CD4-positive, alpha-beta T cell treated with Interleukin-6 at 100 ng/mL for 8 hours (primary cell): Measurements from ENCODE around the gene CDK6.

Experiments used
- DNase-seq: peaks from one replicate; pipeline ENCODE4 v3.0.0-alpha.2; 2020; ENCODE audit warnings: mixed read lengths, low spot score

Gene CDK6

DNA sequence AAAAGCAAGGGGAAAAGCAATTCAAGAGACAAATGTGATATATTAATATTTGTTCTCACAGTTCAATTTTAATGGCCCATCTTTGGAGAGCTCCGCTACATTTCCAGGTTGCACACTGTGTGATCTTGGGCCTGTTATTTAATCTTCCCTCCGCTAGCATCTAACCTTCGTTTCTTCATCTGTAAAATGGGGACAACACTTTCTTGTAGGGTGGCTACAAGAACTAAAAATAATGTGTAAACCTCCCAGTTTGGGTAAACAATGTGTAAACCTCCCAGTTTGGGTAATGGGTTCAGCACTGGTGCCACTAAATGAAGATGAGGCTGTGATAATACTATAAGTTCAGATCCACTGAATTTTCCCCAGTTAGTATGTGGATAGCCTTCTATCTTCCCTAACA lies 99.5 kb downstream of the CDK6 start:
- no peak for DNase-seq

DNA sequence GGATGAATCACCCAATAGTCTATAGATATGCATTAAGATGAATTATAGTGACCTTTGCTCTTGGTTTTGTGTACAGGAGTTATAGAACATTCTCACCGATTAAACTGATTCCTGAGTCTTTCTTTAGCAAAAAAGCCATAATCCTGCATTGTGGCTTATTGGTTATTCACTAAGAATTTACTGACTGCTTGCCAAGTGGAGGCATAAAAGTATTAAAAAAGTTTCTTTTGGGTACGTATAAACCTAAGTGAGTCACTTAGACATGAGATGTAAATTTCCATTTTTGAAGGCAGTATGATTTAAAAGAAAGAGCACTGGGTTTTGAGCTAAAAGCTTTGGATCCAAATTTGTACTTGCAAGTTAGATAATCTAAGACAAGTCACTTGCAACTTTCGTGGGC lies 100.7 kb downstream of the CDK6 start:
- no peak for DNase-seq

DNA sequence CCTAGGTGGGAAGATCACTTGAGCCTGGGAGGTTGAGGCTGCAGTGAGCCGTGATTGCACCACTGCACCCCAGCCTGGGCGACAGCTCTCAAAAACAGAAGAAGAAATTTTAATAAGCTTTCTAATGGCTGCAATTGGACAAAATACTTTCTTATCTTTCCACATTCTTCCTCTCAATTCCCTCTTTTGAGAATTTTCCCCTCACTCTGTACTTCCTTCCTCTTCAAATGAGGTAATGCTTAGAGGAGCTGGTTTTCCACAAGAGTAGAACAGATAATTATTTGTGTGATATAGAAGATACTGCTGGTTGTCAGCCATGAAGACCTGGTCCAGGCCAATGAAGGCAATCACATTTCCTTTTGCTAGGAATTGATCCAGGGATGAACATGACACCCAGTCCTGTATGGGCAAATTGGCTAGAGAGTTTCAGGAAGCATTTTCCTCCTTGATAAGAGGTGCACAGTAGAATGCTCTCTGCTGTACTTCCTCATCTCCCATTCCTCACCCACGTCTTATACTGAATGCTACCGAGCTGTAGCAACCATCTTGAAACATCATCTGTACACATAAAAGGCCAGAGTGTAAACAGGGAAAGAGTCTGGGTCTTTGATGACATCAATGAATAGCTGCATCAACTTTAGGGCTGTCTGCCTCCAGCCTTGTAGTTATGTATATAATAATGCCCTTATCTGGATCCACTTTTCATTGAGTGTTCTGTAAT lies 103.9 kb downstream of the CDK6 start:
- DNase-seq: no peak

DNA sequence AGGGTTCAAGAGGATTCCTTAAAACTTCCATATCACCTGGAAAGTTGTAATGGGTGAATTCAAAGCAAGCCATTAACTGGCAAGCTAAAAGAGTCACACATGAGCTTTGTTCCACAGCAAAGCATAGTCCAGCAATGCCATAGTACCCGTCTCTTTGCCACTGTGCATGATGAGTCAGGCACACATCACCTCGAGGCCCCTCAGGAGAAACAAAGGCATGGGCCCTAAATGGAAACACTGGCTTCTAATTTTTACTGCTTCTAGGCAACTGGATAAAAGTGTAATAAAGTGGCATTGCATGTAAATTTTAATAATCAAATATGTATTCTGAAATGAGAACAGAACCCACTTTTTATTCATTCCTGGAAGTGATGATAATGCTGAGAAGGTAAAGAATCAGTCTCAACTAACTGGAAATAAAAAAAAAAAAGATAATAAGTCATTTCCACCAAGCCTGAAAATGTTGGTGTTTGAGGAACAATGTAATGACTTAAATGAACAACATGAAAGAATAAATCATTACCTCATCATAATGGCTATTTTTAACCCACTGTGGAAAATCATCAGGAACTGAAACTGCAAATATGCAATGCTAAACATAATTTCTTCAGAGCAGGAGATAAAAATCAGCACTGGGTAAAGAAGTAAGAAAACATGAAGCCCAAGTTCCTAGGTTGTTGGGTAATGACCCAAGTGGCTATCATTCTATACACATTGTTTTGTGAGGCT lies 104.9 kb downstream of the CDK6 start:
- no peak for DNase-seq

DNA sequence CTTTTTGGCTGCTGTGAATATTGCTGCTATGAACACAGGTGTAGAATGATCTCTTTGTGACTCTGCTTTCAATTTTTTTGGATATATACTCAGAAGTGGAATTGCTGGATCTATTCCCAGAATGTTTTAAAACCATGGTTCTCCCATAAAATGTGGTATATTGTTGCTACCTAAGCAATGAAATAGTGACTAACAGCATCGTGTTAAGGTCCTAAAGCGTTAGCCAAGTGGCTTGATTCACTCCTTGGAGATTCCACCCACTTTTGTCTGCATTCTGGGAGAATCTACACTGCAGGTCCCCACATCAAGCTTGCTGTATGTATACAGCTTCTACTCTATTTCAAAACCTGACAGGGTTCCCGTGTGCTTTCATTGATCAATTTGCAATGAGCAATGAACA lies 105.6 kb downstream of the CDK6 start:
- no peak for DNase-seq

DNA sequence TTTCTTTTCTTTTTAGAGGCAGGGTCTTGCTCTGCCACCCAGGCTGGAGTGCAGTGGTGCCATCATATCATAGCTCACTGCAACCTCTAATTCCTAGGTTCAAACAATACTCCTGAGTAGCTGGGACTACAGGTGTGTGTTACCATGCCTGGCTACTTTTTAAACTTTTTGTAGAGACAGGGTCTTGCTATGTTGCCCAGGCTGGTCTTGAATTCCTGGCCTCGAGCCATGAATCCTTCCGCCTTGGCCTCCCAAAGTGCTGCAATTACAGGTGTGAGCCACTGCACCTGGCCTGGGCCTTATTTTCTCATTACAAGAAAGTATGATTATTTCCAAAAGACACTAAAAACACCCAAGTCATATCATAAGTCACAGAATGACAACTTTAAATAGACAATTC lies 106.6 kb downstream of the CDK6 start:
- DNase-seq: no peak

DNA sequence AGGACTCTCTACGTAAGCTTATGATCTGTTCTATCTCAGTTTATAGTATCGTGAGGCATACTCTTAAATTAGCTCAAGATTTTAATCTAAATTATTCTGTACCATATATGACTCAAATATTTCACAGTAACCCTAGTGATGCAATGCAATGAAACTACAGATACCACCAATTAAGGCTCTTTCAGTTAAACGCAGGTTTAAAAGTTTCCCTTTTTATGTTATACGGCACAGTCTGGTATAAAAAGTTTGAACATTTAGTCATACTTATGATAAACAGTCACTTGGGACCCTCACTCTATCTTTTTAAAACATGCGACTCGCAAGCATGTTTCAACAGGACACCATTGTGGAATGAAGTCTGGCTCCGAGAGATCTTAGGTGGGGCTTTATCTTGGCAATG lies 107.2 kb downstream of the CDK6 start:
- DNase-seq: no peak

DNA sequence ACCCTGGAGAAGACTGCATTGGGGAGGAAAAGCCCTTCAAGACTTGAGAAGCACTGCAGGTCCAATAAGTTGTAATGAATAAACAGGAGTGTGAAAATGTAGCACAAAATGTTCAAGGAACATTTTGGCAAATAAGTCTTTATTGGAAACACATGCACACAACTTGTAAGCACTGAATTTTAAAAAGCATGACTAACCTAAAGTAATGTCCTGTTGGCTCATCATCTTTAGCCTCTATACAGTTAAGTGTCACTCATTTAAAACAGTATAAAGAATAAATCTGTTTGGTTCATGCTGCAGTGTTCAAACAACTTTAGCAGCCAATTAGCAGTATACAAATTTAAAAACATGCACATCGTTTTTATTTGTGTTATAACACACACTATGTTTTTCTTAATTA lies 108.6 kb downstream of the CDK6 start:
- no peak for DNase-seq

DNA sequence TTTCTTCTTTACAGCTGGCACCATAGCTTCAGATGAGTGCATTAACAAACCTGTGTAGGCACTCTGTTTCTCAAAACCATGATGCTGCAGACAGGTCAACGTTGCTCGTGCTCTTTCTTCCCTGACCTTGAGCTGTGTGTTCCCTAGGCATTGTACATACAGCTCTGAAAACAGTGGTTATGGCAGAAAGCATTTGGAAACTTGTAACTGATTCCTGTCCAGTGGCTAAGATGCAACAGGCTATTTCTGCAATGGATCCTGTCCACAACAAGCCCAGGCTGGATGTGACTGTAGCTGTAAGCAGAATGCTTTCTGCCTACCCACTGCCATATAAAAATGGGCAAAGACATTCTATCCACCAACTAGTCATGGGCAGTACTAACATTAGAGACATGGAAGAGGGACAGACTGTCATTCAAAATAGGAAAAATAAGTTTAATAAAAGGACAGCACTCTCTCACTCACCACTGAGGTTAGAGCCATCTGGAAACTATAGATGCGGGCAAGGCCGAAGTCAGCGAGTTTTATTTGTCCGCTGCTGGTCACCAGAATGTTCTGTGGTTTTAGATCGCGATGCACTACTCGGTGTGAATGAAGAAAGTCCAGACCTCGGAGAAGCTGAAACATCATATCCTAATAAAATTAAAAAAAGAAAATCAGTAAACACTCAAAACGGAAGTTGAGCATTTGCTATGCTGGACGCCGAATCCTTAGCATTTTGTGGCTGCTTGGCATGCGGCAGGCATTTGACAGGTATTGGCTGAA lies 111.0 kb downstream of the CDK6 start:
- no peak for DNase-seq

DNA sequence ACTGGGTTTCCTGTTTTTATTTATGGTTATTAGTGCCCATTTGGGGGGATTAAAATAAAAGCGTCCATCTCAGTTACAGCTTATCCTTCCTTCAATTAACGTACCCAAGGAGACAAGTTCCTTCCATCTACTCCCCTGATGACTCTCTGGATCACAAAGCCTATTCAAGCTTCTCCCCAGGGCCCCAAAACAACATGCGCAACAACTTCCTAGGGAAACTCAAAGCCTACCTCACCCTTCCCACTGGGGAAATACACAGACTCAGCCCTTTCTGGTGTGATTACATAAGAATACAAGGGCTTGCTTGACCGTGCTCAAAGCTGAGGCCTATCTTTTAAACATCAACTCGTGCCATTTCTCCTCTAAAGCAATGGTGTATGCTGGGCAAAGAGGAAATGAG lies 112.4 kb downstream of the CDK6 start:
- DNase-seq: no peak

DNA sequence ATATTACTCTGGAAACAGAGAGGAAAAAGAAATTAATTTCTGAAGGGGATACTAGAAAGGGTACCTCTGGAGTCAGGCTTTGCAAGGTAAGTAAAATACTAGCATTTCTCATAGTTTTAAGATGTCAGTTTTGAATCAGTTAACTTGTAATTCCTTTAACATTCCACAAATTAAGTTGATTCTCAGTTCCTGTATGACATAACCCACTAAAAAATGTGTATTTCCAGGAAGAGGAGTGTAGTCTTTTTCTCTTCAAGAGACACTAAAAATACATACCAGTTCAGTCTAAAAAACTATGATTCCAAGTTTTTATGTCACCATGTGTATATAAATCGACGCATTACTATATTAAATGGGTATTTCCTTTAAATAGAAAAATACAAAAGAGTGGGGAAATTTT lies 113.2 kb downstream of the CDK6 start:
- no peak for DNase-seq

DNA sequence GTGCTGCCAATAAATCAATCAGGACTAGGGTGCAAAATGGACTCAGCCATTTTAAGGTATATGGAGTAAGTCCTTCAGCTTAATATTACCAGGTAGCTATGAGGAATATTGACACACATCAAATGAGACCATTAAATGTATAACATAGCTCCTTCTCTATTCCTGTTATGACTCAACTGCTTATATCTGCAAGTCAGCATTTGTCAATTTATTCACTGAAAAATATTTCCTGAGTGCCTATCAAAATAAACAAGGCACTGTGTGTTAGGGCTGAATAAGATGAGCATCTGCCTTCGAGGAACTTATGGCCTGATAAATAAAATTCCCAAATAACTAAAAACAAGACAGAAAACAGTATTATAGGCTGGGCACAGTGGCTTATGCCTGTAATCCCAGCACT lies 113.8 kb downstream of the CDK6 start:
- DNase-seq: no peak

DNA sequence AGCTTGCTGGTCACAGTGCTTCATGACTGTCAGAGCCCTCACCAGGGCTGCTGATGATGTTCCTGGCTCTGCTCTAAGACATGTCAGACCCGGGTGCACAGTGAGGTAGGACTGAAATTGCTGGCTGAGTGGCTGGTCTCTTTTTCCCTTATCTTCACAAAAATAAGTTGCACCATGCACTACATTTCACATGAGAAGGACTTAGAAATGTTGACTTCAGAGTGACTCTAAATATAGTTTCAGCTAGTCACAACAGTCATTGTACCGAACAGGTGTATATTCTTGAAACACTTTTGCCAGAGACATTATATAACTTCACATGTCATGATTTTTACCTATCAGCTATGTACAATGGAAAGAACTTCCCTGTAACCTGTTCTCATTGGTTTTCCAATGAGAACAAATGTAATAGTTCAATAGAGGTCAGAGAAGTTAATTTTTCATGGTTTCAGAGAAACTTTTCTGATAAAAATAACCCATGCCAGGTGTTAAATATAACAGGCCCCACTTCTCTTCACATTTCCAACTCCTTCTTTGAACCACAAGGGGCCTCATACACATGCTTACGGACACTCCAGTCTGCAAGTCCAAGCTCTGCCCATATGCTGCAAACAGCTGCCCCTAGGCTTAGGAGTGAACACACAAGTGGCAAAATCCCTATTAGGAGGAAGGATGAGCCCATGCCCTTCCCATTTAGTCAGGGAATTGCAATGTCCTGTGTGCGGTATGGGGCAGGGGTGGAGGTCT lies 115.6 kb downstream of the CDK6 start:
- no peak for DNase-seq

DNA sequence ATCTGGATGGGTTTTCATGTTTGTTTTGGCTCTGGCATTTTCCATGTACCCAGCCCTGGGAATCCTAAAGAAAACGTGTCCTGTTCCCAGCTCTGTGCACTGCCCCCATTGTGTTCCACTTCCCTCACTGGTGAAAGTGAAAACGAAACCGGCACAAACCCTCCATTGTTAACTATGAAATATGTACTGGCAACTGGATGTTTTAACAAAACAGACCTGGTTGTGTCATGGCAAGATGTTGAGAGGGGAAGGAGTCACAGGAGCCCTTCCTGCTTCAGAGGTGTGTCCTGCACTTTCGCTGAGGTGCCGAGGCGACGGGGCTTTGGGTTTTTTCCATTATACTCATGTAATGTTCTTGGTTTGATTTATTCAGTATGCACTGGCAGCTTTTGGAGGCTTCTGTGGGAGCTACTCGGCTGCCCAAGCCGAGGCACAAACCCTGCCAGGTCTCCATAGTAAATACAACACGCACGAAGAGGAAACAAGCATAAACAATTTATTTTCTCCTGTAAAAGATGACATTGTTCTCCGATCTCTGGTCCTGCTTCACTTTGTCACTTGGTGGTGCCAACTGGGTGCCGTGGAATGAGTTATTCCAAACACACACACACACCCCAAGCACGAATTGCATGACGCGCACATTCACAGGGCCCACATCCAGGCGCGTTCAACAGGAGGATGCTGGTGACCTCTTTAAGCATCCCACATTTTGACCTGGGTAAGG lies 118.2 kb downstream of the CDK6 start:
- DNase-seq: peak; percentile 48

DNA sequence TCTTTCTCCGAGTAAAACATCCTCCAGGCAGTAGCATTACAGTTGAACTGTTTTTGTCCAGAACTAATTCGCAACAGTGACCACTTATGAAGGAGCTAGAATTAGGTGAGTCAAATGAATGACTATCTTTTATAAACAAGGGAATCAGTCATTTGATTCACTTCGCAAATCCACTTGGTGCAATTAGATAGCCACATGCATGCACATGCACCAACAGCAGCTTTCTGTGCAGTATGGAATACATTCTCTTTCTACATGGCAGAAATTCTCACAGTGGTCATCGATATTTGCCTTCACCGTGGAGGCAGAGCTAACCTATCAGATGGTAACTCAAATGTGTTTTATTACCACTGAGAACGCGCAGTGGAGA lies 118.8 kb downstream of the CDK6 start:
- DNase-seq: no peak

DNA sequence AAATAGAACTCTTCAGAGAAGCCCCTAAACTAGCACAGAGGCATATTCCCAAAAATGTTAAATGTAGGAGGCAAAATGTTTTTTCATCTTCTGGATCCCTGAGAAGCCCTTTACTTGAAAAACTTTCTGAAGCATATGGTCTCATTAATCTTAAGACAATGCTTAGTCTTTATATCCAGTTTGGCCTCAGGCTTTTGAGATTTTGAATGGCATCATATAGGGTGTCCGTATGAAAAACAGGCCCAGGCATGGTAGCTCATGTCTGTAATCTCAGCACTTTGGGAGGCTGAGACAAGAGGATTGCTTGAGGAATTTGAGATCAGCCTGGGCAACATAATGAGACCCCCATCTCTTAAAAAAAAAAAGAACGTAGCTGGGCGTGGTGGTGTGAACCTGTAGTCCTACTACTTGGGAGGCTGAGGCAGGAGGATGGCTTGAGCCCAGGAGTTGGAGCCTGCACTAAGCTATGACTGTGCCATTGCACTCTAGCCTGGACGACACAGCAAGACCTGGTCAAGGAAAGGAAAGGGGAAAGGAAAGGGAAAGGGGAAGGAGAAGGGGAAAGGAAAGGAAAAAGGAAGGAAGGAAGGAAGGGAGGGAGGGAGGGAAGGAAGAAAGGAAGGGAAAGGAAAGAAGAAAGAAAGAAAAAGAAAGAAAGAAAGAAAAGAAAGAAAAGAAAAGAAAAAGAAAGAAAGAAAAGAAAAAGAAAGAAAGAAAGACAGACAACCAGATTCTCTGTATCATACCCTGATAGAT lies 119.4 kb downstream of the CDK6 start:
- DNase-seq: no peak

DNA sequence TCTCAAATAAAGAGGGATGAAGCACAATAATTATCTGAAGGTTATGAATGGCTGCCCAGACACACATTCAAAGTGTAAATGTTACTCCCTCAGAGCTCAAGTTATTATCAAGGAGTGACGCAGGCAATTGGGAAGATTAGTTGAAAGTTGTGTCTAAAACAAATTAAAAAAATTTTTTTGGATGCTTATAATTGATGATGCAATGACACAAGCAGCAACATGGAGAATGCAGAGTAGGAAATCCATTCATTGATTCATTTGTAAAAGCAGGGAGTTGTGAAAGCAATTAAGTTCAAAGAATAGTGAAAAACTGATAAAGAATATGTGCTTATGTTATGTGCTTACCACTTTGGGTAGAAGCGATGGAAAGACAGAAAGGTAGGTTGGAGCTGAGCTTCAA lies 120.4 kb downstream of the CDK6 start:
- no peak for DNase-seq

DNA sequence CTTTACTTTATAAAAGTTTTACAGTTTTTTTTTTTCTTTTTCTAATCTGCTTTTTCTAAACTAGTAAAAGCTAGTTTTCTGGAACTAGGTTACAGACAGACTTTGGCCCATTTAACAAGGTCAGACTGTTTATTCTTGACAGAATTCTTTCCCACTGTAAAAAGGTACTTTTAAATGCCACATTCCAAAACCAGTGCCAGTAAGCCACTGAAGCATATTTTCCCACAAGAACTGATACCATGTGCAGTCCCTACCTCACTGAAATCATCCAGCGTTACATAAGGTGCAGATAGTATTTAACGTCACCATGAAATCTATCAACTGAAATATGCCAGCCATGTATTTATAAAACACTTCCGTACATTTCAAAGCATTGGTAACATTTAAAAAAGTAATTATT lies 121.6 kb downstream of the CDK6 start:
- DNase-seq: no peak

DNA sequence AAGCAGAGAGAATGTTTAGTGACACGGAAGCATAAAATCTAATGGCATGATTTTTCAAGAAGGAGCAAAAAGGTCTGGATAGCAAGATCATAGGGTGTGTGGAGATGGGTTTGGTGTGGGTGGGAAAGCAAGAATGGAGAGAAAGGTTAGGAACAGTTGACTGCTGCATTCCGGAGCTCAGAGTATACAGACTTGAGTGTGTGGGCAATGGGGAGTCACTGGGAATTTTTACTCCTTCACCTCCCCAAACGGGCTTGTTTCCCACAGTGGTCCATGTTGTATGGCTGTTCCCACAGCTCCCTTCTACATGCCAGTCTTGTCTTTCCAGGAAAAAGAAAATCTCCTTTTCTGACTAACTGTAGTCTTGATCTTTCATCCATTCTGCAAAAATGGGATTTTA lies 122.1 kb downstream of the CDK6 start:
- DNase-seq: no peak

DNA sequence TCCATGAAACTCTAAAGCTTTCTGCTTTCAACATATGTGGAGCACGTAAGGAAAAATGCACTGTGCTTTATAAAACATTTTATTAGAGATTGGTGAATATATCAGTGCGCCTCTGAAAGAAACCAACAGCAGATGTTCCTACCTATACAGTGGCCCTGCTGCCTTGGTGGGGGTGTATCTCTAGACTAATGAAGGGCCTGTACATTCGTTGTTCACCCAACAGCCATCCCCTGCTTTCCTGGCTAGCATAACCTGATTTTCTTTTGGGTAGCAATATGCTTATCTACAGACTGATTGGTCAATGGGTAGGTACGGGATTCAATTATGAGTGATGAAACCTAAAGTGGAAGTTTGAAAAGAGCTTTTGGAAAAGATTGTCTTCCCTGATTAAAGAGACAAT lies 126.5 kb downstream of the CDK6 start:
- no peak for DNase-seq

DNA sequence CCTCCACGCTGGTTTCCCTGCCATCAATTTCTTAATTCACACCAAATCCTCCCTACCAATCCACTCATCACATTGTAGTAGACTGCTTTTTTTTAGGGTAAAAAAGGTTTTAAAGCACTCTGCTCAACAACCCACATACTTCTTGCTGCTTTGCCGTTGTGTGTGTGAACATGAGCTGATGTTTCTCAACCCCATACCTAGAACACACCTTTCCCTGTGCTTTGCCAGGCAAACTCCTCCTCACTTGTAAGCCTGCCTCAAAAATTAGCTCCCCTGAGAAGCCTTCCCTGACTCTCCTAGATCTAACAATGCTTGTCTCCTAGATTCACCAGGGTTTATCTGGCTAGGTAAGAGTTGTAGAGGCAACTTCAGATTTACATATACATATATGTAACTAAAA lies 127.2 kb downstream of the CDK6 start:
- DNase-seq: no peak
